Stomach (tissue), 9 donors: Measurements from ENCODE around the gene ABCB7. TPM values are rescaled to one million over a fixed set of nuclear protein-coding genes. Genes with fewer than 3 reads are reported as not detected.

Source experiments
- DNase-seq, 2 donors: peaks; one replicate each; pipeline versions ENCODE4 v3.0.0 to v3.0.0-alpha.2; 2013 to 2019
- H3K27ac ChIP-seq, 5 donors: fragments of 200-600 bp in 4 of 5; sonication (generic) in 4 of 5; one replicate each; pipeline ENCODE4 v1.5.1; 2013 to 2019; ENCODE audit warnings: mild to moderate bottlenecking in 1 of 5, moderate library complexity in 1 of 5
- H3K27me3 ChIP-seq, 3 donors: fragments of 200-600 bp; sonication (generic); one replicate each; pipeline ENCODE4 v1.5.1; 2017 to 2019; ENCODE audit warnings: mixed run types in 1 of 3
- H3K36me3 ChIP-seq, 4 donors: fragments of 200-600 bp; sonication (generic); 1 replicate in 3 of 4; 2 replicates in 1 of 4; pipeline ENCODE4 v1.5.1; 2016 to 2019
- H3K4me1 ChIP-seq, 4 donors: fragments of 200-600 bp; sonication (generic); one replicate each; pipeline ENCODE4 v1.5.1; 2016 to 2019
- H3K4me3 ChIP-seq, 4 donors: fragments of 200-600 bp; sonication (generic) in 3 of 4; one replicate each; pipeline ENCODE4 v1.5.1; 2016 to 2019; ENCODE audit warnings: mild to moderate bottlenecking in 1 of 4
- H3K9me3 ChIP-seq, 4 donors: fragments of 200-600 bp; sonication (generic); one replicate each; pipeline ENCODE4 v1.5.1; 2016 to 2019
- CTCF ChIP-seq, 7 experiments: fragments of 450-650 bp in 4 of 7; fragments of 200-600 bp in 3 of 7; sonication (generic) in 3 of 7; IDR thresholded peaks; one replicate each; pipeline ENCODE4 v1.5.1; 2016 to 2019; ENCODE audit warnings: antibody characterized with exemption in 7 of 7, control low read depth in 2 of 7, mild to moderate bottlenecking in 1 of 7
- EP300 ChIP-seq: sonication (generic); formaldehyde crosslinking; IDR thresholded peaks from one replicate; pipeline ENCODE4 v1.6.1; 2017; ENCODE audit warnings: antibody characterized with exemption
- POLR2A ChIP-seq, 4 donors: fragments of 450-650 bp; IDR thresholded peaks; one replicate each; pipeline ENCODE4 v1.6.1; 2016; ENCODE audit warnings: antibody characterized with exemption in 4 of 4, control low read depth in 2 of 4, mild to moderate bottlenecking in 1 of 4, moderate library complexity in 1 of 4
- POLR2AphosphoS5 ChIP-seq, 3 donors: sonication (generic); formaldehyde crosslinking; IDR thresholded peaks; one replicate each; pipeline ENCODE4 v1.6.1; 2016; ENCODE audit warnings: antibody characterized with exemption in 3 of 3
- WGBS, 5 donors: extraction: QIAGEN DNeasy Blood & Tissue Kit in 3 of 5; methylation state at CpG; one replicate each; pipeline versions ENCODE4 v1.1.5 to v1.1.7; 2013 to 2018; 5-methylcytosine and 5-hydroxymethylcytosine counted together
- intact Hi-C: fragments of 100-400 bp; cut with DNase I; formaldehyde crosslinking; loops from one replicate; pipeline ENCODE4 v1.15.1; 2023; ENCODE audit warnings: low total_unique reads
- polyA plus RNA-seq, 3 donors: library from polyadenylated mRNA; stranded (reverse); fragments of 200-250 nt; gene quantifications; one replicate each; pipeline ENCODE4 v1.2.3, GENCODE V29; 2013
- total RNA-seq, 5 donors: library from RNA; depleted of rRNA; stranded (reverse); fragments of >200 nt; gene quantifications; one replicate each; pipeline versions ENCODE4 v1.1.0 to v1.2.3, GENCODE V29; 2014 to 2016
- donor health status: healthy with polysubstance abuse.
- donor health status: Bipolar disorder and iron deficiency.
- donor health status: healthy.

Gene ABCB7
- total and polyA plus RNA-seq, 8 donors, result 3.9 to 108 (median 7.5) TPM

- no peak for DNase-seq
- no peak for TF ChIP-seq POLR2A (IDR thresholded peaks at IDR 0.05)
- TF ChIP-seq POLR2AphosphoS5 (IDR thresholded peaks at IDR 0.05), result no peak
- no peak for TF ChIP-seq EP300
- TF ChIP-seq CTCF (IDR thresholded peaks at IDR 0.05), result no peak
- WGBS, 5 donors, result 81 to 89% (median 83%) methylated on average over 1 of the region's 1 CpG
Observed at GRCh38 chrX:75076429-75076828, 79.7 kb downstream of the ABCB7 start.

DNA sequence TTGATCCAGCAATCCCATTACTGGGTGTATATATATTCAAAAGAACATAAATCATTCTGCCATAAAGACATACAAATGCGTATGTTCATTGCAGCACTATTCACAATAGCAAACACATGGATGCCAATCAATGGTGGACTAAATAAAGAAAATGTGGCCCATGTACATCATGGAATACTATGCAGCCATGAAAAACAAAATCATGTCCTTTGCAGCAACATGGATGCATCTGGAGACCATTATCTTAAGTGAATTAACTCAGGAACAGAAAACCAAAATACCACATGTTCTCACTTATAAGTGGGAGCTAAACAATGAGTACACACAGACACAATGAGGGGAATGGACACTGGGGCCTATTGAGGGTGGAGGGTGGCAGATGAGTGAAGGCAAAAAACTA, 81.6 kb downstream of the ABCB7 start:
- no peaks in the 10 kb centered on the region for H3K27me3 ChIP-seq
- no peak for DNase-seq
- WGBS, 5 donors, result 0 to 98% (median 91%) methylated on average over 1 of the region's 1 CpG

More at GRCh38 chrX:75076429-75076828, 79.7 kb downstream of the ABCB7 start:
- no peaks in the 10 kb centered on the region for H3K27me3 ChIP-seq
- H3K36me3 ChIP-seq, result no peaks in the 10 kb centered on the region
- H3K9me3 ChIP-seq, result no peaks in the 10 kb centered on the region
- no peaks in the 10 kb centered on the region for H3K4me1 ChIP-seq
- intact Hi-C loops, result no loop called here
- no peak overlapping the region for H3K4me3 ChIP-seq
- H3K27ac ChIP-seq, result no peak overlapping the region

GRCh38 chrX:75071334-75071733, 84.7 kb downstream of the ABCB7 start:
- Histone ChIP-seq H3K27me3 (no peaks in the 10 kb centered on the region), H3K36me3 (peaks cover 0 to 17% (median 14%) of the 10 kb centered on the region in 4 donors), H3K27ac (no peak overlapping the region), H3K9me3 (no peaks in the 10 kb centered on the region), H3K4me3 (no peak overlapping the region), H3K4me1 (no peaks in the 10 kb centered on the region)
- WGBS, 5 donors, result 32 to 50% (median 45%) methylated on average over 3 of the region's 3 CpGs
- intact Hi-C loops, result no loop called here
- TF ChIP-seq POLR2AphosphoS5 (IDR thresholded peaks at IDR 0.05), result no peak
- TF ChIP-seq CTCF (IDR thresholded peaks at IDR 0.05), result no peak
- no peak for TF ChIP-seq EP300
- TF ChIP-seq POLR2A (IDR thresholded peaks at IDR 0.05), result no peak
- no peak for DNase-seq

More for the DNA sequence above, 81.6 kb downstream of the ABCB7 start:
- Histone ChIP-seq H3K4me3 (no peak overlapping the region), H3K36me3 (peaks cover 0 to 10% (median 8%) of the 10 kb centered on the region in 4 donors), H3K9me3 (no peaks in the 10 kb centered on the region), H3K27ac (no peak overlapping the region), H3K4me1 (no peaks in the 10 kb centered on the region)
- intact Hi-C loops, result no loop called here
- TF ChIP-seq POLR2AphosphoS5 (IDR thresholded peaks at IDR 0.05) (no peak), CTCF (IDR thresholded peaks at IDR 0.05) (no peak), EP300 (no peak), POLR2A (IDR thresholded peaks at IDR 0.05) (no peak)

DNA sequence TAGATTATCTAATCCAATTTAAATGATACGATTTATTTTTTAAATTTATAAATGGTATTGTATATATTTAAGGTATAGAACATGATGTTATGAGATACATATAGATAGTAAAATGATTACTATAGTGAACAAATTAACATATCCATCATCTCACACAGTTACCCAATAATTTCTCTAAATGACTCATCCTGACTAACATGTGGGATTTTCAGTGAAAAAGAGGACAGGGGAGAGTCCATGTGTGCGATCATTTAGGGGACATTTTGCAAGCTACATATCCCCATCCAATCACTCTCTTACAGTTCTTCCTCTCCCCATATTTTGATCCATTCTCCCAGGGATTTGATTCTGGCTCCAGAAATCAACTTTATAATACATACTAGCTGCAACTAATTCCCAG, 88.2 kb downstream of the ABCB7 start:
- Histone ChIP-seq H3K4me3 (no peak overlapping the region), H3K27ac (no peak overlapping the region), H3K27me3 (no peaks in the 10 kb centered on the region), H3K36me3 (peaks cover 0 to 17% (median 14%) of the 10 kb centered on the region in 4 donors), H3K4me1 (no peaks in the 10 kb centered on the region), H3K9me3 (no peaks in the 10 kb centered on the region)
- 87 to 96% (median 92%) methylated on average over 2 of the region's 2 CpGs for WGBS, 5 donors
- intact Hi-C loops, result no loop called here
- TF ChIP-seq EP300 (no peak), CTCF (IDR thresholded peaks at IDR 0.05) (no peak), POLR2AphosphoS5 (IDR thresholded peaks at IDR 0.05) (no peak), POLR2A (IDR thresholded peaks at IDR 0.05) (no peak)
- DNase-seq, result no peak
